ENCODE results near the gene GPR68. TPM values are rescaled to one million over a fixed set of nuclear protein-coding genes. Genes with fewer than 3 reads are reported as not detected.

GPR68 gene
- total and polyA plus RNA-seq, 8 donors, result 1.3 to 4.9 (median 3.3) TPM

- ATAC-seq, result no peak
Measured at GRCh38 chr14:91216731-91217226, 27.7 kb downstream of the GPR68 start.

DNA sequence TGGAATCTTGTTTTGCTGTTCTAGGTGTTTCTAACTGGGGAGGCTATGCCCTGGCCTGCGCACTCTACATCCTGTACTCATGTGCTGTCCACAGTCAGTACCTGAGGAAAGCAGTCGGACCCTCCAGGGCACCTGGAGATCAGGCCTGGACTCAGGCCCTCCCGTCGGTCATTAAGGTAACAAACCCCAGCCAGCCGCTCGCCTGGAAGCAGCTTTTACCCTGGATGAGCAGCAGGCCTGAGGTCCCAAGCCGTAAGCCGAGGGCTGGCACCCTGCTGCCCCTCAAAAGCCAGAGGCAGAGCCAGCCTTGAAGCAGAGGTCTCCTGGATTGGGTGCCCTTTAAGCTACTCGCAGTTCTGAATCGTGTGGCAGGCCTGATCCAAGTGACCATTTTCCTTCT is 29.1 kb downstream of the GPR68 start:
- Histone ChIP-seq H3K27me3 (no peaks in the 10 kb centered on the region), H3K9me3 (no peaks in the 10 kb centered on the region), H3K4me1 (peaks cover 5 to 12% of the 10 kb centered on the region in 2 donors), H3K27ac (no peak overlapping the region), H3K36me3 (peaks cover 0 to 62% of the 10 kb centered on the region in 2 donors), H3K4me3 (no peak overlapping the region)
- TF ChIP-seq, protein P1, sequence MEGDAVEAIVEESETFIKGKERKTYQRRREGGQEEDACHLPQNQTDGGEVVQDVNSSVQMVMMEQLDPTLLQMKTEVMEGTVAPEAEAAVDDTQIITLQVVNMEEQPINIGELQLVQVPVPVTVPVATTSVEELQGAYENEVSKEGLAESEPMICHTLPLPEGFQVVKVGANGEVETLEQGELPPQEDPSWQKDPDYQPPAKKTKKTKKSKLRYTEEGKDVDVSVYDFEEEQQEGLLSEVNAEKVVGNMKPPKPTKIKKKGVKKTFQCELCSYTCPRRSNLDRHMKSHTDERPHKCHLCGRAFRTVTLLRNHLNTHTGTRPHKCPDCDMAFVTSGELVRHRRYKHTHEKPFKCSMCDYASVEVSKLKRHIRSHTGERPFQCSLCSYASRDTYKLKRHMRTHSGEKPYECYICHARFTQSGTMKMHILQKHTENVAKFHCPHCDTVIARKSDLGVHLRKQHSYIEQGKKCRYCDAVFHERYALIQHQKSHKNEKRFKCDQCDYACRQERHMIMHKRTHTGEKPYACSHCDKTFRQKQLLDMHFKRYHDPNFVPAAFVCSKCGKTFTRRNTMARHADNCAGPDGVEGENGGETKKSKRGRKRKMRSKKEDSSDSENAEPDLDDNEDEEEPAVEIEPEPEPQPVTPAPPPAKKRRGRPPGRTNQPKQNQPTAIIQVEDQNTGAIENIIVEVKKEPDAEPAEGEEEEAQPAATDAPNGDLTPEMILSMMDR (IDR thresholded peaks at IDR 0.05), result no peak
- ATAC-seq, result no peak
- intact Hi-C loops (cut with DNase I), result no loop called here
- DNase-seq, result no peak

More at GRCh38 chr14:91216731-91217226, 27.7 kb downstream of the GPR68 start:
- DNase-seq, result no peak
- no peak overlapping the region for H3K27ac ChIP-seq
- H3K36me3 ChIP-seq, result peaks cover 0 to 63% of the 10 kb centered on the region in 2 donors
- H3K9me3 ChIP-seq, result no peaks in the 10 kb centered on the region
- H3K27me3 ChIP-seq, result no peaks in the 10 kb centered on the region
- intact Hi-C loops (cut with DNase I), result no loop called here
- TF ChIP-seq, protein P1 (IDR thresholded peaks at IDR 0.05), result no peak
- peaks cover 11 to 21% of the 10 kb centered on the region in 2 donors for H3K4me1 ChIP-seq
- H3K4me3 ChIP-seq, result no peak overlapping the region

GRCh38 chr14:91214306-91214705 is 30.2 kb downstream of the GPR68 start:
- H3K9me3 ChIP-seq, result no peaks in the 10 kb centered on the region
- no peak for ATAC-seq
- peaks cover 0 to 71% of the 10 kb centered on the region in 2 donors for H3K36me3 ChIP-seq
- H3K4me1 ChIP-seq, result peaks cover 0 to 1% of the 10 kb centered on the region in 2 donors
- intact Hi-C loops (cut with DNase I), result no loop called here
- H3K4me3 ChIP-seq, result no peak overlapping the region
- no peak overlapping the region for H3K27ac ChIP-seq
- no peaks in the 10 kb centered on the region for H3K27me3 ChIP-seq
- TF ChIP-seq, protein P1 (IDR thresholded peaks at IDR 0.05), result no peak
- DNase-seq, result no peak

DNA sequence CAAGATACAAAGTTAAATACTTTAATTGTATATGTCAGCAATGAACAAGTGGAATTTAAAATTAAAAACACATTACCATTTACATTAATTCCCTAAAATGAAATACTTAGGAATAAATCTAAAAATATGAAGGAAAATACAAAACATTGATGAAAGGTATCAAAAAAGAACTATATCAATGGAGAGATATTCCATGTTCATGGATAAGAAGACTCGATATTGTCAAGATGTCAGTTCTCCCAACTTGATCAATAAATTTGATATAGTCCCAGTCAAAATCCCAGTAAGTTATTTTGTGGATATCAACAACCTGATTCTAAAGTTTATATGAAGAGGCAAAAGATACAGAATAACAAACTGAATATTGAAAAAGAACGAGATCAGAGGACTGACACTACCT is 33.5 kb downstream of the GPR68 start:
- intact Hi-C loops (cut with DNase I), result no loop called here
- no peak for DNase-seq
- Histone ChIP-seq H3K27ac (no peak overlapping the region), H3K4me1 (no peaks in the 10 kb centered on the region), H3K27me3 (no peaks in the 10 kb centered on the region), H3K36me3 (peaks cover 0 to 82% of the 10 kb centered on the region in 2 donors), H3K4me3 (no peak overlapping the region), H3K9me3 (no peaks in the 10 kb centered on the region)
- no peak for ATAC-seq
- TF ChIP-seq, protein P1 (IDR thresholded peaks at IDR 0.05), result no peak

DNA sequence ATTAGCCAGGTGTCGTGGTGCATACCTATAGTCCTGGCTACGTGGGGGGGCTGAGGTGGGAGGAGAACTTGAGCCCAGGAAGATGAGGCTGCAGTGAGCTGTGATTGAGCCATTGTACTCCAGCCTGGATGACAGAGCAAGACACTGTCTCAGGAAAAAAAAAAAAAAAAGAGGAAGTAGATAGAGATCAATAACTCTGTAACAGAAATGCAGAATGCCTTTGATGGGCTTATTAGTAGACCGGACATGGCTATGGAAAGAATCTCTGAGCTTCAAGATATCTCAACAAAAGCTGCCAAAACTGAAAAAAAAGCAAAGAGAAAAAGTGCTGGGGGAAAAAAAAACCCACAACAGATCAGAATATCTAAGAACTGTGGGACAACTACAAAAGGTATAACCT is 37.5 kb downstream of the GPR68 start:
- DNase-seq (no peak), ATAC-seq (no peak)
- Histone ChIP-seq H3K36me3 (peaks cover 0 to 86% of the 10 kb centered on the region in 2 donors), H3K27me3 (no peaks in the 10 kb centered on the region), H3K9me3 (no peaks in the 10 kb centered on the region), H3K4me3 (no peak overlapping the region), H3K27ac (no peak overlapping the region), H3K4me1 (peaks cover 0 to 11% of the 10 kb centered on the region in 2 donors)
- TF ChIP-seq, protein P1 (IDR thresholded peaks at IDR 0.05), result no peak
- intact Hi-C loops (cut with DNase I), result no loop called here
